Stimulated activated CD8-positive, alpha-beta memory T cell treated with anti-CD3 and anti-CD28 coated beads, Interleukin-7, amount 100 ng/mL, for 1 hour (primary cell): ENCODE results near the gene PTPRT.

Experiments used
- DNase-seq, 2 donors: peaks; one replicate each; pipeline ENCODE4 v3.0.0-alpha.2; 2020; ENCODE audit warnings: low read depth in 2 of 2

Gene PTPRT

DNA sequence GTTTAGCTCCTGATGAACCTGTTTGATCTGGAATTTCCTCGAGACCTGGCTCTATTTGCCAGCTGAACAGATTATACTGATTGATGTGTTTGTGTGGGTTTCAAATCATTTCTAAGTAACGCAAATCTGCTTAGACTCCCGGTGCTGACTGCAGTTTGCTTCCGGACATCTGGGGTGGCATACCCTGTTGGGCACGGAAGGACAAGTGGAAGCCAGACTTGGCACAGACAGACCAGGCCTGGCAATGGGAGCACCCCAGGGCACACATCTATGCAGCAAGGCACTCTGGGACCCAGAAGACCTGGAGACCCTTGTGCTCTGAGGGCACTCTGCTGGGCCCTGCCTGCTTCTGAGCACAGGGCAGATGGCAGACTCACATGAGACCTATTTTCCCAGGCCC lies 1137.8 kb downstream of the PTPRT start:
- DNase-seq = no peak

DNA sequence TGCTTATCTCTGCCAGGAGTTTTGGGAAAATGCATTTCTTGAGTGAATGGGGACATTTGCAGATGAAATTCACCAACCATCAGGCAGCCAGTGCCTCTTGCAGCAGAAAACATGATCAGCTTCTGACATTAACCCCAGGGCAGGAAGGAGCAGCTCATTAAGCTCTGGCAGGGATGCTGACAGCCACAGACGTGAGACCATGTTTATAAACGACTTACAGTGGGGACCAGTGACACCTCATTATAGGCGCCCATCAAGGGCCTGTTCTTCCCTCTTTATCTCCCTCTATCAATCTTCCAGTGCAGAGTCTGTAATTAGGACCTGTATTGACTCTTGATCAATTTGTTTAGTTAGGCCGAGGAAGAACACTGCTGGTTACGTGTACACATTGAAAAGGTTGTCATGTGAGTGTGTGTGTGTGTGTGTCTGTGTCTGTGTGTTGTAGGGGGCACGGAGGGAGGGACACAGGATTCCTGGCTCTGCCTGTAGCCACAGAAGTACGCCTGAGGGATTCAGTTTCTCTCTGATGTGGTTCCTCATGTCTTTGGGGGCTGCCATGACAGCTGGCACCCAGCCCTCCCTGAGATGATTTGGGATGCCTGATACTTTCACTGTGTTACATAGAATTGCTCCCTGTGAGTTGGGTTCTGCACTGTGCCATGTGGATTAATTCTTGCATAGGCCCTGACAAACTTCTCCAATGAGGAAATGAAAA lies 1143.2 kb downstream of the PTPRT start:
- DNase-seq = no peak

DNA sequence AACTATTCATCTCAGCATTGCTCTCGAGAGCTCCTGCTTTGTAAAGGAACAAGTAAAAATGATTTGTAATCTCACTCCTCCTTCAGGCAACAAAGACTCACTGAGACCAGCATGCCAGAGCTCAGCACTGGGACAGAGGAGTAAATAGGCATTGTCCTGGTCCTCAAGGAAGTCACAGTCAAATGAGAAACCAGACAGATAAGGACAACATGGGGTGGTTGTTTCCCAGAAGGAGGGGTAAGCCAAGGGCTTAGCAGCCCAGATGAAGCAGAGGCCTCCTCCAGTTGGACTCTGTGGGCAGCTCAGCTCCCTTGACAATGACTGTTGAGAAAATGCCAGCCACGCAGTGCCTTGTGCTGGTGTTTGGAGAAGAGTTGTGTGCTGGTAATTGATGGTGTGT lies 1145.8 kb downstream of the PTPRT start:
- DNase-seq = no peak

DNA sequence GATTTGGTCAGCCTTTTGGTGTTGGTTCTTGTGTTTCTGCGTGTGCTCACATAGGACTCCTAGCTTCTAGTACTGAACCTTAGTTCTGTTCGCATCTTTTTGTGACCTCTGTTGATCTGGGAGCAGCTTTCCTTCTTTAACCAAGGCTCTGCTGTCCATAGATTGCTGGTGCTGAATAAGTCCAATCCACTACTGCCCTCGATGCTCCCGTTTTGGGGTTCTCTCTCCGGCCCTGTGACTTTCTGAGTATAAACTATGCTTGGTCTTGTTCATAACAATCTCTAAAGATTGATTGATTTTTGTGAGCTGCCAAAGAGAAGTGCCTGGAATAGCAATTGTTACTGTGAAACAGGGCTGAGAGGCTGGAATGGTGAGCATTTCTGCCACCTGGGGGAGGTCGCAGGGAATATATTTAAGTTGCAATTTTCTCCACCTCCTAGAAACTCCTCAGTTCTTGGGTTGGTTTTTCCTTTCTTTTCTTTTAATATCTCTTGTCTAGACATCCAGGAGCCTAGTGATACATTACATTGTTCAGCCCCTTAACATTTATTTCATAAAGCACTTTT lies 1148.6 kb downstream of the PTPRT start:
- DNase-seq = no peak

DNA sequence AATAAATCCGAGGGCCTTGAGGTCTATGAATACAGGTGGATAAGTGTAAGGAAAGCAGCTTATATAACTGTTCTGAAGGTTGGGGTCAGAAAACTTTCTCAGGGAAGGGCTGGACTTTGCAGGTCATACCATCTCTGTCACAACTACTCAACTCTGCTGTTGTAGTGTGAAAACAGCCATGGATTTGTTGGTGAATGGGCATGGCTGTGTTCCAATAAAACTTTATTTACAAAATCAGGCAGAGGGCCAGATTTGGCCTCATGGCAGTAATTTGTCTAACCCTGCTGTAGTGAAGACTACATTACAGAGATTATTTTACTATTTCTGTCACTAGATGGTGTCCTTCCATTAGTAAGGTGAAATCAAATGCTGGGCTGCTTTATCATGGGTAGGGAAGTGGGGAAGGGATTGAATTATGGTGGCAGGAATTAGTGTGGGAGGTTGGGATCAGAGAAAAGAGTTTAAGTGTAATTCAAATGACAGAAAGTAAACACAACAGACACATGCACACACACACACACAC lies 1161.9 kb downstream of the PTPRT start:
- no peak for DNase-seq

DNA sequence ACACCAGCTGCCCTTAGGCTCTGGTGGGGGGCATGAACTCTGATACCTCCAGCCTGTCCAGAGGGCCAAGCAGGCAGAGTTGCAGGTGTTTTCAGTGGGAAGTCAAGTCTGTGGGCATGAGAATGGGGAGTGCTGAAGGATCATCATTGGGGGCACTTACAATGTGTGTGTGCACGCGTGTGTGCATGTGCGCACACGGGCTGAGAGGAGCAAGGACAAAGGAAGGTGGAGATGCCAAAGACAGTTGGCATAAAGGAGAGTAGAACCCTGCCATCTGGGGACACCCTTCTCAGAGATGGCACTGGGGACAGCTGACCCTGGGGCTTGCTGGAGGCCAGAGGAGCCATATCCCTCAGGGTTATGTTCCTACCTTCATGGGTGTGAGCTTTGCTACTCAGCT lies 1163.1 kb downstream of the PTPRT start:
- DNase-seq = no peak

DNA sequence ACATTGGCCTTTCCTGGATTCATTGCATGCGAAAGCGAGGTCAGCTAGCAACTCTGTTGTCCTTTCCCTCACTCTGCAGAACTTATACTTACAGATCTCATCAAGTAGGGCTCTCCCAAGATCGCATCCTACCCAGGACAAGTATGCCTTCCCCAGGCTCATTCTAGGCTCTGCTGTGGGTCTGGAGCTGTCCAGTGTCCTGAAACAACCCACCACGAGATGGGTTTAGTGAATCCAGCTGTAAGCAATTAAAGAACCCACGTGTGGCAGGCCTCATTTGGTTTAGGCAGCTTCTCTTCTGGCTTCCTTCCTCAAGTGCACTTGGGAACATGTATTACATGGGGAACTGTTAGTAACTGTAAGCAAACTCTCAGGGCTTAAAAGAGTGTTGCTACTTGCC lies 1165.1 kb downstream of the PTPRT start:
- no peak for DNase-seq
